IMR-90 (cell line): ENCODE measurements around the gene KIF3B. TPM values are rescaled to one million over a fixed set of nuclear protein-coding genes. Genes with fewer than 3 reads are reported as not detected.

Experiments
- ATAC-seq: fragments of 200-7000 bp; cut with Tn5 transposase; 2 replicates; pipeline ENCODE4 v1.9.1; 2020; ENCODE audit warnings: low read depth, mild to moderate bottlenecking, moderate library complexity
- BruUV-seq: library from RNA; stranded (reverse); fragments of 400-500 nt; replicated peaks from 2 replicates; lab custom pipeline; 2021; lab: Mats Ljungman, UMichigan
- CTCF ChIA-PET: fragments of 300-600 bp; formaldehyde crosslinking; extraction: SDS; loops from one replicate; lab custom pipeline; 2021; ENCODE audit warnings: antibody characterized with exemption; lab: Yijun Ruan, JAX
- POLR2A ChIA-PET: fragments of 300-600 bp; sonication (Branson Sonifier 250); formaldehyde crosslinking; loops from one replicate; lab custom pipeline; 2022; ENCODE audit warnings: antibody characterized with exemption; ENCODE audit not compliant: unreplicated experiment; lab: Charles Lee
- DNase-seq: peaks from one replicate; pipeline ENCODE4 v3.0.0; 2013
- H2AFZ ChIP-seq: replicated peaks from 2 replicates; pipeline ENCODE3; 2013; ENCODE audit warnings: low read length, mild to moderate bottlenecking; ENCODE audit not compliant: poor library complexity
- H2AK5ac ChIP-seq: 2 replicates; pipeline ENCODE4 v1.6.1; 2013; ENCODE audit warnings: low read depth, low read length, inconsistent platforms
- H2AK9ac ChIP-seq: replicated peaks from 2 replicates; pipeline ENCODE3; 2013; ENCODE audit warnings: mild to moderate bottlenecking, low read depth, low read length, moderate library complexity; ENCODE audit not compliant: poor library complexity
- H2BK120ac ChIP-seq: 2 replicates; pipeline ENCODE4 v1.6.1; 2013; ENCODE audit warnings: low read depth, low read length, inconsistent platforms
- H2BK15ac ChIP-seq: 3 replicates; pipeline ENCODE4 v1.6.1; 2013; ENCODE audit warnings: low read depth, low read length, inconsistent platforms
- H2BK20ac ChIP-seq: 2 replicates; pipeline ENCODE4 v1.6.1; 2013; ENCODE audit warnings: low read depth, mild to moderate bottlenecking, inconsistent platforms, low read length, moderate library complexity
- H2BK5ac ChIP-seq: 2 replicates; pipeline ENCODE4 v1.6.1; 2013; ENCODE audit warnings: mild to moderate bottlenecking, low read depth, low read length, inconsistent platforms; ENCODE audit not compliant: poor library complexity, severe bottlenecking
- H3K14ac ChIP-seq: replicated peaks from 2 replicates; pipeline ENCODE4 v1.6.1; 2013; ENCODE audit warnings: low read depth, low read length, inconsistent platforms
- H3K18ac ChIP-seq: 2 replicates; pipeline ENCODE4 v1.6.1; 2013; ENCODE audit warnings: low read depth, low read length, control low read depth
- H3K23ac ChIP-seq: 2 replicates; pipeline ENCODE4 v1.6.1; 2013; ENCODE audit warnings: low read depth, low read length, inconsistent platforms
- H3K27ac ChIP-seq: 2 replicates; pipeline ENCODE4 v1.5.1; 2013; ENCODE audit warnings: mild to moderate bottlenecking, control low read depth, low read length; ENCODE audit not compliant: insufficient read depth
- H3K27me3 ChIP-seq: 2 replicates; pipeline ENCODE4 v1.6.1; 2013; ENCODE audit warnings: low read length; ENCODE audit not compliant: control insufficient read depth, insufficient read depth
- H3K36me3 ChIP-seq: 2 replicates; pipeline ENCODE4 v1.6.1; 2013; ENCODE audit warnings: low read length, mixed read lengths; ENCODE audit not compliant: control insufficient read depth, insufficient read depth
- H3K4ac ChIP-seq: 2 replicates; pipeline ENCODE4 v1.6.1; 2013; ENCODE audit warnings: low read depth, low read length, inconsistent platforms
- H3K4me1 ChIP-seq: 2 replicates; pipeline ENCODE4 v1.6.1; 2013; ENCODE audit warnings: low read length, mixed read lengths; ENCODE audit not compliant: control insufficient read depth, insufficient read depth
- H3K4me2 ChIP-seq: 2 replicates; pipeline ENCODE4 v1.6.1; 2013; ENCODE audit warnings: low read depth, mild to moderate bottlenecking, control low read depth, low read length, moderate library complexity
- H3K4me3 ChIP-seq: 2 replicates; pipeline ENCODE4 v1.5.1; 2013; ENCODE audit warnings: low read depth, mild to moderate bottlenecking, control low read depth, low read length, moderate library complexity; ENCODE audit not compliant: insufficient read depth
- H3K56ac ChIP-seq: 2 replicates; pipeline ENCODE4 v1.6.1; 2013; ENCODE audit warnings: low read length, inconsistent platforms; ENCODE audit not compliant: insufficient read depth; ENCODE audit errors: extremely low read depth
- H3K79me1 ChIP-seq, 2 experiments: 2 replicates each; pipeline ENCODE4 v1.6.1; 2013; ENCODE audit warnings: low read length in 2 of 2, inconsistent platforms in 1 of 2, low read depth in 1 of 2
- H3K9ac ChIP-seq: 2 replicates; pipeline ENCODE4 v1.6.1; 2013; ENCODE audit warnings: low read depth, low read length, control low read depth
- H3K9me1 ChIP-seq: 2 replicates; pipeline ENCODE4 v1.6.1; 2013; ENCODE audit warnings: low read length, inconsistent platforms; ENCODE audit not compliant: insufficient read depth
- H3K9me3 ChIP-seq: 2 replicates; pipeline ENCODE4 v1.6.1; 2013; ENCODE audit warnings: low read length; ENCODE audit not compliant: control insufficient read depth, insufficient read depth
- H4K20me1 ChIP-seq: 2 replicates; pipeline ENCODE4 v1.6.1; 2013; ENCODE audit warnings: low read length, inconsistent platforms; ENCODE audit not compliant: insufficient read depth
- H4K5ac ChIP-seq: 2 replicates; pipeline ENCODE4 v1.6.1; 2013; ENCODE audit warnings: mild to moderate bottlenecking, low read depth, low read length, control low read depth
- H4K8ac ChIP-seq, 2 experiments: 2 replicates each; pipeline ENCODE4 v1.6.1; 2013; ENCODE audit warnings: low read depth in 2 of 2, low read length in 2 of 2, control low read depth in 1 of 2, inconsistent platforms in 1 of 2
- H4K91ac ChIP-seq: 2 replicates; pipeline ENCODE4 v1.6.1; 2013; ENCODE audit warnings: low read depth, low read length, inconsistent platforms; ENCODE audit not compliant: insufficient read depth
- BHLHE40 ChIP-seq: fragments of 150-350 bp; IDR thresholded peaks from 2 replicates; pipeline ENCODE4 v1.6.1; 2016; ENCODE audit warnings: mild to moderate bottlenecking, low read depth, low read length
- FOS ChIP-seq: fragments of 150-350 bp; IDR thresholded peaks from 2 replicates; pipeline ENCODE4 v1.6.1; 2016; ENCODE audit warnings: low read depth, low read length
- POLR2A ChIP-seq: IDR thresholded peaks from 2 replicates; pipeline ENCODE4 v1.6.1; 2012; ENCODE audit warnings: mild to moderate bottlenecking, low read depth, low read length
- RAD21 ChIP-seq: IDR thresholded peaks from 2 replicates; pipeline ENCODE4 v1.6.1; 2012; ENCODE audit warnings: low read length, improper control_type of control experiment
- WGBS, 2 experiments: methylation state at CpG; one replicate each; pipeline versions ENCODE4 v1.1.5 to v1.1.7; 2013; ENCODE audit warnings: missing lambda C conversion rate in 2 of 2; ENCODE audit not compliant: insufficient read length in 1 of 2; ENCODE audit errors: extremely low coverage in 2 of 2; 5-methylcytosine and 5-hydroxymethylcytosine counted together
- dilution Hi-C: fragments of 300-500 bp; cut with HindIII; formaldehyde crosslinking; loops from one replicate; pipeline ENCODE4 v1.14.3; 2018; ENCODE audit warnings: low sequenced_read_pairs; ENCODE audit not compliant: unreplicated experiment
- in situ Hi-C: fragments of 300-500 bp; cut with MboI; formaldehyde crosslinking; loops from 3 replicates; pipeline ENCODE4 v1.14.3; 2019; ENCODE audit warnings: low sequenced_read_pairs, inconsistent platforms, mixed read lengths
- intact Hi-C: fragments of 100-400 bp; cut with micrococcal nuclease; formaldehyde crosslinking; loops from 2 replicates; pipeline ENCODE4 v1.10.0; 2022
- polyA plus RNA-seq, 3 experiments: library from polyadenylated mRNA; depleted of rRNA; stranded (reverse); fragments of >200 nt; gene quantifications; 2 replicates each; pipeline ENCODE4 v1.2.3, GENCODE V29; 2012; ENCODE audit warnings: low replicate concordance in 1 of 3
- total RNA-seq: library from RNA; depleted of rRNA; stranded (reverse); fragments of >200 nt; gene quantifications from 2 replicates; pipeline ENCODE4 v1.2.3, GENCODE V29; 2012

KIF3B gene
- total and polyA plus RNA-seq, 2 of the 4 experiments (the other 2 are of a cell fraction) = 17.1 to 28.1 TPM

- H4K20me1 ChIP-seq = peaks cover under 1% of the 10 kb centered on the region; the same call in 1 of the 2 replicates
- no peak overlapping the region for H2AK9ac ChIP-seq
- H3K79me1 ChIP-seq = peaks cover 0 to 8% of the 10 kb centered on the region in 2 experiments; a peak in 1 of 4 replicates
- ChIA-PET POLR2A (no interaction called here), CTCF (interaction anchor here (1.2 kb wide), 1 partner anchor 153 kb away, joined by 4 read pairs; no protein-coding TSS in a partner anchor)
- no CpG with 5 or more reads among the region's 3 CpGs for WGBS, 2 experiments
- H2AFZ ChIP-seq = no peak overlapping the region
- H3K56ac ChIP-seq = no peak overlapping the region
- no peak overlapping the region for H3K18ac ChIP-seq
- in situ Hi-C loops = no loop called here
- no peak overlapping the region for H3K4ac ChIP-seq
- H2BK5ac ChIP-seq = no peak overlapping the region
- peaks cover 12% of the 10 kb centered on the region for H3K9me1 ChIP-seq
- H3K9ac ChIP-seq = no peak overlapping the region
- no peak overlapping the region for H3K14ac ChIP-seq
- dilution Hi-C loops = no loop called here
- H3K4me1 ChIP-seq = peaks cover 2% of the 10 kb centered on the region; the same call in 1 of the 2 replicates
- DNase-seq (no peak), ATAC-seq (no peak)
- no peak overlapping the region for H4K8ac ChIP-seq
- H4K5ac ChIP-seq = no peak overlapping the region
- H2AK5ac ChIP-seq = no peak overlapping the region
- no peak overlapping the region for H3K27ac ChIP-seq
- H3K23ac ChIP-seq = no peak overlapping the region
- H3K27me3 ChIP-seq = no peaks in the 10 kb centered on the region
- no peak overlapping the region for H2BK20ac ChIP-seq
- intact Hi-C loops = no loop called here
- H3K4me2 ChIP-seq = no peak overlapping the region
- no peaks in the 10 kb centered on the region for H3K9me3 ChIP-seq
- no TSS peak for BruUV-seq
- H3K4me3 ChIP-seq = no peak overlapping the region
- TF ChIP-seq POLR2A (no peak), FOS (no peak), RAD21 (no peak), BHLHE40 (no peak)
- no peaks in the 10 kb centered on the region for H3K36me3 ChIP-seq
- no peak overlapping the region for H2BK120ac ChIP-seq
- no peak overlapping the region for H2BK15ac ChIP-seq
- no peak overlapping the region for H4K91ac ChIP-seq
Measured at GRCh38 chr20:32350421-32350820, 73.0 kb downstream of the KIF3B start.
